HEK293 (cell line): Measurements from ENCODE around the gene AFF3.
"Not testable (repeated sequence)": the region's sequence is repeated elsewhere in the genome, so short reads cannot be mapped to it uniquely, and the experiment has no call there.

Experiments used
- CTCF ChIA-PET: fragments of 350-600 bp; formaldehyde crosslinking; extraction: SDS; loops from one replicate; lab custom pipeline; 2021; ENCODE audit warnings: antibody characterized with exemption; lab: Yijun Ruan, JAX
- POLR2A ChIA-PET: fragments of 300-600 bp; formaldehyde crosslinking; extraction: SDS; loops from one replicate; lab custom pipeline; 2020; ENCODE audit warnings: antibody characterized with exemption, inconsistent platforms; lab: Yijun Ruan, JAX
- H3K27ac ChIP-seq: fragments of 200-500 bp; sonication (Bioruptor generic); 2 replicates; pipeline ENCODE4 v1.5.1; 2014; ENCODE audit warnings: low read depth, low read length, control low read depth, inconsistent platforms; ENCODE audit errors: extremely low read depth
- H3K36me3 ChIP-seq, 2 experiments: fragments of 200-500 bp in 1 of 2; sonication (Bioruptor generic) in 1 of 2; 1 replicate in 1 of 2; 2 replicates in 1 of 2; pipeline ENCODE4 v1.5.1; 2014 to 2017; ENCODE audit warnings: inconsistent platforms in 2 of 2, low read length in 2 of 2; ENCODE audit not compliant: control insufficient read depth in 2 of 2, insufficient read depth in 1 of 2
- H3K4me1 ChIP-seq: fragments of 200-500 bp; sonication (Bioruptor generic); 2 replicates; pipeline ENCODE4 v1.5.1; 2014; ENCODE audit warnings: mild to moderate bottlenecking, low read length, inconsistent platforms; ENCODE audit not compliant: control insufficient read depth, insufficient read depth
- H3K4me3 ChIP-seq: 2 replicates; pipeline ENCODE4 v1.5.1; 2011; ENCODE audit warnings: low read depth, mild to moderate bottlenecking, control low read depth, low read length, moderate library complexity
- H3K9me3 ChIP-seq: fragments of 200-500 bp; sonication (Bioruptor generic); 2 replicates; pipeline ENCODE4 v1.5.1; 2014; ENCODE audit warnings: low read depth, low read length, inconsistent platforms; ENCODE audit not compliant: control insufficient read depth, insufficient read depth
- KLF17 ChIP-seq: fragments of 450-650 bp; formaldehyde crosslinking; IDR thresholded peaks from 2 replicates; pipeline ENCODE4 v1.5.1; 2016; ENCODE audit warnings: missing biosample characterization, missing genetic modification characterization
- KLF7 ChIP-seq: fragments of 450-650 bp; formaldehyde crosslinking; IDR thresholded peaks from 2 replicates; pipeline ENCODE4 v1.5.1; 2016; ENCODE audit warnings: missing biosample characterization, missing genetic modification characterization, borderline replicate concordance
- SCRT2 ChIP-seq: fragments of 450-650 bp; formaldehyde crosslinking; IDR thresholded peaks from 2 replicates; pipeline ENCODE4 v1.5.1; 2016; ENCODE audit warnings: missing biosample characterization, missing genetic modification characterization
- TSHZ1 ChIP-seq: fragments of 450-650 bp; formaldehyde crosslinking; IDR thresholded peaks from 2 replicates; pipeline ENCODE4 v1.5.1; 2016; ENCODE audit warnings: missing biosample characterization, missing genetic modification characterization, borderline replicate concordance
- ZNF2 ChIP-seq: fragments of 450-650 bp; formaldehyde crosslinking; IDR thresholded peaks from 2 replicates; pipeline ENCODE4 v1.5.1; 2016; ENCODE audit warnings: missing biosample characterization, missing genetic modification characterization
- ZNF26 ChIP-seq: fragments of 450-650 bp; formaldehyde crosslinking; IDR thresholded peaks from 2 replicates; pipeline ENCODE4 v1.5.1; 2016; ENCODE audit warnings: missing biosample characterization, missing genetic modification characterization
- ZNF362 ChIP-seq: fragments of 450-650 bp; formaldehyde crosslinking; IDR thresholded peaks from 2 replicates; pipeline ENCODE4 v1.5.1; 2016; ENCODE audit warnings: missing biosample characterization, missing genetic modification characterization
- ZNF654 ChIP-seq: fragments of 450-650 bp; formaldehyde crosslinking; IDR thresholded peaks from 2 replicates; pipeline ENCODE4 v1.5.1; 2016; ENCODE audit warnings: low read depth, missing biosample characterization, missing genetic modification characterization
- ZNF747 ChIP-seq: fragments of 450-650 bp; formaldehyde crosslinking; IDR thresholded peaks from 2 replicates; pipeline ENCODE4 v1.5.1; 2016; ENCODE audit warnings: missing biosample characterization, missing genetic modification characterization
- ZSCAN16 ChIP-seq: fragments of 450-650 bp; formaldehyde crosslinking; IDR thresholded peaks from 2 replicates; pipeline ENCODE4 v1.5.1; 2016; ENCODE audit warnings: missing biosample characterization, missing genetic modification characterization
- ZSCAN30 ChIP-seq: fragments of 450-650 bp; IDR thresholded peaks from 2 replicates; pipeline ENCODE4 v1.5.1; 2018; ENCODE audit warnings: missing biosample characterization, mild to moderate bottlenecking, missing genetic modification characterization, moderate library complexity

AFF3 gene

GRCh38 chr2:99509387-99509786, 633.0 kb downstream of the AFF3 start (continued):
- no peak for TF ChIP-seq ZNF747 (tag by site-specific recombination)

GRCh38 chr2:99507937-99508818, 634.2 kb downstream of the AFF3 start:
- Histone ChIP-seq H3K4me1 (no peaks in the 10 kb centered on the region), H3K9me3 (no peaks in the 10 kb centered on the region), H3K36me3 (no peaks in the 10 kb centered on the region), H3K27ac (no peak overlapping the region), H3K4me3 (no peak overlapping the region)
- TF ChIP-seq ZNF2, result peak; percentile 98
- peak; percentile 31; the same call in 1 of the 2 replicates for TF ChIP-seq ZNF362 (tag by site-specific recombination)
- TF ChIP-seq KLF7, result no peak
- POLR2A ChIA-PET, result interaction anchor here (0.9 kb wide), 1 partner anchor 367 kb away, joined by 5 read pairs; the partner anchor contains the start of gene C2orf15
- CTCF ChIA-PET, result interaction anchor here (0.6 kb wide), 2 partner anchors 57 to 440 kb away, joined by 3 read pairs; no protein-coding TSS in a partner anchor

GRCh38 chr2:99504844-99505584, 637.4 kb downstream of the AFF3 start:
- Histone ChIP-seq H3K4me1 (no peaks in the 10 kb centered on the region), H3K27ac (no peak overlapping the region), H3K36me3 (no peaks in the 10 kb centered on the region), H3K4me3 (no peak overlapping the region), H3K9me3 (no peaks in the 10 kb centered on the region)
- ChIA-PET POLR2A (no interaction called here), CTCF (no interaction called here)
- no peak for TF ChIP-seq SCRT2
- TF ChIP-seq ZNF26 (tag by site-specific recombination), result no peak
- no peak for TF ChIP-seq ZNF654 (tag by site-specific recombination)
- TF ChIP-seq ZNF2, result no peak

- H3K27ac ChIP-seq, H3K36me3 ChIP-seq, H3K4me3 ChIP-seq, POLR2A ChIA-PET, H3K9me3 ChIP-seq, CTCF ChIA-PET, H3K4me1 ChIP-seq: not testable (repeated sequence)
Measured at GRCh38 chr2:99503662-99504416, 638.6 kb downstream of the AFF3 start.

- H3K27ac ChIP-seq, result no peak overlapping the region
- CTCF ChIA-PET, result no interaction called here
- no peaks in the 10 kb centered on the region for H3K9me3 ChIP-seq
- POLR2A ChIA-PET, result no interaction called here
- H3K4me3 ChIP-seq, result no peak overlapping the region
- no peaks in the 10 kb centered on the region for H3K4me1 ChIP-seq
- no peaks in the 10 kb centered on the region for H3K36me3 ChIP-seq
- TF ChIP-seq ZSCAN30 (tag by site-specific recombination), result no peak
- TF ChIP-seq KLF17 (tag by site-specific recombination), result no peak
- no peak for TF ChIP-seq TSHZ1 (tag by site-specific recombination)
- TF ChIP-seq ZSCAN16 (tag by site-specific recombination), result no peak
Measured at GRCh38 chr2:99496021-99496420, 646.4 kb downstream of the AFF3 start.
